GM15510 (cell line): ENCODE data around the gene FAIM2.

ENCODE experiments used
- POLR2A ChIP-seq: IDR thresholded peaks from 3 replicates; pipeline ENCODE4 v1.6.1; 2011; ENCODE audit warnings: borderline replicate concordance; ENCODE audit not compliant: insufficient read length; ENCODE audit errors: extremely low read depth

The FAIM2 gene

GRCh38 chr12:49825971-49826421 is 77.7 kb downstream of the FAIM2 start:
- TF ChIP-seq POLR2A = no peak

GRCh38 chr12:49825360-49825970 is 78.2 kb downstream of the FAIM2 start:
- no peak for TF ChIP-seq POLR2A

- no peak for TF ChIP-seq POLR2A
These were observed 78.8 kb downstream of the FAIM2 start for GRCh38 chr12:49824895-49825294.

- TF ChIP-seq POLR2A = no peak
These were observed 79.3 kb downstream of the FAIM2 start for GRCh38 chr12:49824416-49824815.

- TF ChIP-seq POLR2A = no peak
These were observed 79.7 kb downstream of the FAIM2 start for GRCh38 chr12:49823951-49824350.

- no peak for TF ChIP-seq POLR2A
These were observed 80.3 kb downstream of the FAIM2 start for GRCh38 chr12:49823350-49823749.

GRCh38 chr12:49821373-49822287 is 82.1 kb downstream of the FAIM2 start:
- no peak for TF ChIP-seq POLR2A

- no peak for TF ChIP-seq POLR2A
These were observed 83.9 kb downstream of the FAIM2 start for GRCh38 chr12:49819786-49820185.

- TF ChIP-seq POLR2A = no peak
These were observed 85.3 kb downstream of the FAIM2 start for GRCh38 chr12:49818241-49818895.
